ENCODE data around the gene ARHGAP33.

GRCh38 chr19:35729763-35730162 lies 45.6 kb upstream of the ARHGAP33 start:
- TF ChIP-seq CTCF (IDR thresholded peaks at IDR 0.05 in 2 of 3, conservative IDR thresholded peaks at IDR 0.05 in 1 of 3; ENCODE audit: control insufficient read depth in 2 of 3, extremely low read depth in 1 of 3, insufficient read depth in 1 of 3, low read depth in 3 of 3, low read length in 3 of 3) (no peak), NR2C2 (IDR thresholded peaks at IDR 0.05; ENCODE audit: borderline replicate concordance, control insufficient read depth, insufficient read length, low read depth) (no peak), YY1 (IDR thresholded peaks at IDR 0.05; ENCODE audit: low read depth, low read length) (no peak), SMC3 (IDR thresholded peaks at IDR 0.05; ENCODE audit: borderline replicate concordance, low read length) (no peak), USF1 (IDR thresholded peaks at IDR 0.05; ENCODE audit: borderline replicate concordance, extremely low read length, insufficient read depth, low read depth, low read length) (no peak), ASH2L (IDR thresholded peaks at IDR 0.05; ENCODE audit: borderline replicate concordance, low read depth) (no peak), POLR2AphosphoS5 (IDR thresholded peaks at IDR 0.05; ENCODE audit: low read length) (no peak), MTA2 (IDR thresholded peaks at IDR 0.05; ENCODE audit: low read depth) (no peak), HSF1 (IDR thresholded peaks at IDR 0.05; ENCODE audit: low read depth, low read length) (no peak), MLLT1 (IDR thresholded peaks at IDR 0.05) (no peak), ELK1 (IDR thresholded peaks at IDR 0.05; ENCODE audit: low read depth, low read length) (no peak), DPF2 (IDR thresholded peaks at IDR 0.05) (no peak), POU2F2 (IDR thresholded peaks at IDR 0.05; ENCODE audit: borderline replicate concordance, low read depth, low read length) (no peak)
